Stimulated activated CD4-positive, alpha-beta T cell treated with anti-CD3 and anti-CD28 coated beads, Interleukin-12 subunit alpha, Interleukin-12 subunit beta, amount 100 ng/mL, for 4 hours (primary cell): ENCODE data around the gene PCAT7.
"Not testable (repeated sequence)": the region's sequence is repeated elsewhere in the genome, so short reads cannot be mapped to it uniquely, and the experiment has no call there.

Source experiments
- DNase-seq: peaks from one replicate; pipeline ENCODE4 v3.0.0-alpha.2; 2020

The PCAT7 gene

DNA sequence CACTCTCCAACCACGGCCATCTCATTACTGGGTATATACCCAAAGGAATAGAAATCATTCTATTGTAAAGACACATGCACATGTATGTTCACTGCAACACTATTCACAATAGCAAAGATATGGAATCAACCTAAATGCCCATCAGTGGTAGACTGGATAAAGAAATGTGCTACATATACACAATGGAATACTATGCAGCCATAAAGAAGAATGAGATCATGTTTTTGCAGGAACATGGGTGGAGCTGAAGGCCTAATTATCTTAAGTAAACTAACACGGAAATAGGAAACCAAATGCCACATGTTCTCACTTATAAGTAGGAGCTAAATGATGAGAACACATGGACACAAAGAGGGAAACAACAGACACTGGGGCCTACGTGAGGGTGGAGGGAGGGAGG, 9.4 kb downstream of the PCAT7 start:
- not testable (repeated sequence) for DNase-seq

DNA sequence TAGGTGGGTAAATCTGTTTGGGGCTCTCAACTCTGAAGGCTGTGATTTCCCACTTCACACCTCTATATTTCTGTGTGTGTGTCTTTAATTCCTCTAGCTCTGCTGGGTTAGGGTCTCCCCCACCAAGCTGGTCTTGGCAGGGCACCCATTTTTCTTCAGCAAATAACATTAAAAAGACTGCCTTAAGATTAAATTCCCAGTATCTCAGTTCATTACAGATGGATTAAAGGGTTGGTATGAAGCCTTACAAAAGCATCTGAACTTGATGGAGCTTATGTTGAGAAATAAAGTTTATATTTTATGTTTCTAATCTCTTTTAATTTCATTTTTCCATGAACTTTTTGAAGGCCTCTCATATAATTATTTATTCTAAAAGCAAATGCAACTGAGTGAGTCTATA, 11.7 kb downstream of the PCAT7 start:
- DNase-seq: no peak

DNA sequence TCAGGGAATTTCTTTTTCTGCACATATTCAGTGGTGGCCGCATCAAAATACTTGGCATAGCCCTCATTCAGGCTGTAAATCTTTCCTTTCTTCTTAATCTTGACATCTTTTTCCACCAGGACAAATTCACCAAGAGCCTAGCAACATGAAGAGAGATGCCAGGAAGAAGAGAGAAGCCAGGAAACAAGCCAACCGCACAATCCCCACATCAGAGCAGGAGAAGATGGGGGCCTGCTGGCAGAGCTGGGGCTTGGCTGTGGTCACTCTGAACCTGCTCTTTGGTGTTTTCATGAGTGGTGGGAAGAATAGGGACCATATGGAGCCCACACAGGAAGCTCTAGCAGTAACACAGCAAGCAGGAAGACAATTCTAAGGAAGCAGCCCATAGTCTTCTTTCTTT, 12.4 kb downstream of the PCAT7 start:
- DNase-seq: no peak

DNA sequence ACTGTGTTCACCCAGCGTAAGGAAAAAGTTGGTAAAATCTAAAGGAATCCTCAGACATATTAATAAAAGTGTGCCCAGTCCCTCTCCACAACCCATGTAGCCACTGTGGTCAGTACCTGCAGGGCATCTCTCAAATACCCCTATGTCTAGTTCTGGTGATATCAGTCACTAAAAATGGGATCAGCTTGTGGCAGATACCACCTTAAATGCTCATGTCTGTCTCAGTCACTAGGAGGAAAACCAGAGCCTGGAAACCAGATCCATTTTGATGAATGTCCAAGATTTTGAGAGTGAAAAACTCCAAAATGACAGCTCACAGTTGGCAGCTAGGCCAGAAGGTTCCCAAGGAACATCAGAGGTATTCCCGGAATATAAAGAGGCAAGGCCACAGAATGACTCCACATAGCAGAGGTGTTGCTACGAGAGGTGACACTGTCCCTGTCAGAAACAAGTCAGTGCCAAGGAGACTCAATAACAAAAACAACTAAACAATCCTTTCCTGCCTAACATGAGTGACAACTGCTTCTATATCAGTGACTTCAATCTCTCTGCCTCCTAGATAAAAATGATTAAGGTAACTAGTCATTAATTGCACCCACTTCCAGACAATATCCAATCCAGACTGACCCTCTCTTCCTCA, 13.5 kb downstream of the PCAT7 start:
- no peak for DNase-seq

DNA sequence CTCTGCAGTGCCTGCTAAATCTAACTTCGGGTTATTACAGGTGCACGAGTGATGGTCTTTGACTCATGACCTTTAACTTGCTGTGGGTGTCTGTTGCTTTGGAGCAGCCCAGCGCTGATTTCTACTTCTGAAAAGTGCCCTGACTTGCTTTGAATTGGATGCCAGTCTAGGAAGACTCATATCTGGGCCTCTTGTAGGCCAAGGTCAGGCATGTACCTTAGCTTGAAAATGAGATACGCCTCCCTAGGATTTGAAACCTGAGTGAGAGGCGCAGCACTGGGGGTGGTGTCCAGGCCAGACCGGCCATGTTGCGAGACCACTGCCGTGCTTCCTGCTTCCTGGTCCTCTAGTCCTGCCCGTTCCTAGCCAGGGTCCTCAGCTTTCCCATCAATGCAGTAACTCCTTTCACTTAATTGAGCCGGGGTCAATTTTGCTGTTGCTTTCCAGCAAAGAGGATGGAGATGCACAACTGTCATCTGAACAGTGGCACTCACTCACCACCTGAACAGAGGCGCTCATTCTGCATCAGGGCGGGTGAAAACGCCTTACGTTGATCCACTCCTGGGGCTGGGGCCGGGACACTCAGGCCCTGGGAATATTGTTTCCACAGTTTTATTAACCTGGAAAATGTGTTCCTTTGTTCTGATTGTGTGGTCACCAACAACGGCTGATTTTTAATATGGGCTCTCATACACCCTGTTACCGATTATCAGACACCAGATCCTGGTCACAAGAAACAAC, 14.3 kb downstream of the PCAT7 start:
- no peak for DNase-seq

DNA sequence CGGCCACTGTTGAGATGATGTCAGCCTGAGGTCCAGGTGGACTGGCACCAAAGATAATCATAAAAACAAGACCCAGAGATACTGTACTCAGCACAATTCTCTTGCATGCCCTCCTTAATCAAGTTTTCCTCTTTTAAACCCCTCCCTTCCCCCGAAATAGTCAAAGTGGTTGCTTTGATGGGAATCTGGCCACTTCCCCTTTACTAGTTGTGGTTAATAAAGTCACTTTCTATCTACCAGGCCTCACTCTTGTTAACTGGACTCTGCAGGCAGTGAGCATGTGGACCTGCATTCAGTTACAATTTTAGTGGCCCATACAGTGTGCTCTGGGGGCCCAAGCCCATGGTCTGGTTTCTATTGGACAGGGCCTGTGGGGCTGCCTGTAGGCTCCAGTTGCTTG, 21.2 kb downstream of the PCAT7 start:
- no peak for DNase-seq

DNA sequence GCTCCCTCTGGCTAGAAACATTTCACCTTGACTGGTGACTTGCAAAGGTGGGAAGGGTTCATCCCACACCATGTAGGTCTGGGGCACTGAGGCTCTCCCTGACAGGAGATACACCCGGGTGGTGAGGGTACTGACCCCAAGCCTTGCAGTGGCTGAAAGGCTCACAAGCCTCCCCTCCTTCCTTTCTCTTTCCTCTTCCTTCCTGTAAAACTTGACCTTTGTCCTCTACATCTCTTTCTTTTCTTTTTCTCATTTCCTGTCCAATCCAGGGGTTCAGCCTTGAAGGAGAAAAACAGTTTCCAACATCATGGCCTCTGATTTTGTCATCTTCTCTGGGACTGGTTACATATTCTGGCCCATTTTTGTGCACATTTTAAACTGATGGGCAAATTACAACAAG, 22.2 kb downstream of the PCAT7 start:
- DNase-seq: no peak

DNA sequence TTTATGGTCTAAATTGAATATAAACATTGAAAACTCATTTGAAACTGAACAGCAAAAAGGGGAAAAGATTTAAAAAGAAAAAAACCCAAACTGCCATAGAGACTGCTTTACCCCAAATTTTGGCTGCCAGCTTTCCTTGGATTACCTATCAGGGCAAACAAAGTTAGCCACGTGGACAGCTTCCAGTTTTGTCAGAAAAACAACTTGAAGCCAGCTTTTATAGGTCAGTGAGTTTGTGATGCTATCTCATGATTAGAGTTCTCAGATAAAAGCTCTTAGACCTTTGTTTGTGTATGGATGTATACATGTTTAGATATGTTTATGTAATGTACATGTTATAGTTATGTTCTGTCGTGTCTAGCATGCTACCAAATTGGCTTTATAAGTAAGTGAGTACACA, 22.7 kb downstream of the PCAT7 start:
- DNase-seq: no peak

DNA sequence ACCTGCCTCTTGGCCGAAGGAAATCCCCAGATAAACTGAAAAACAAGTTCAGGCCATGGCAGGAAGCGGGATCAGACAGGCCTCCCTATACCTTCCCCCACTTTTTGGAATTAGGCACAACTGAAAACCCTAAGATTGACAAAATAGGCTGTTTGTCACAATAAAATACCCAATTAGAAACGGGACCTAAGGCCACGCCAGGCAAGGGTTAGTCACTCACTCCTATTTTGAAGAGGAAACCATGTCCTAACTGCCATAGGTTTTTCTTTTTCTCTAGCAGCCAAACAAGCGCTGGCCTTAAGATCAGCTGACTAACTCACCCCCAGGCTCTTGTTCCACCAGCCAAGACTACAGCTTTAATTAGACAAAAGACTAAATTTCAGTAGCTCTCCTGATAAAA, 26.8 kb downstream of the PCAT7 start:
- DNase-seq: no peak

DNA sequence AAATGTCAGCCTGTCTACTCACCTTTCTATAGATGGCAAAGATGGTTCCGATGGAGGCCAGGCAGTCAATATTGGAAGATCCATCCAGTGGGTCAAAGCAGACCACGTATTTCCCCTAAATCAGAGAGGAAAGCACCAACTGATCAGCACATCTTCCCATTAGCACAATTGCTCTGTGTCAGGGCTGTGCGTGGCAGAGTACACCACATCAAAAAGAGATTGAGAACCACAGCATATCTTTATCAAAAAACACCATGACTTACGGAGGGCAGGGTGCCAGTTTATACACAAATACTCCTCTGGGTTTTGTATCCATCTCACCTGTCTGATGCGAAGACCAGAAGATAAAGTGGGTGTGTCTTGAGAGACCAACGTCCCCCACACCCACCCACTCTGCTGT, 29.7 kb downstream of the PCAT7 start:
- DNase-seq: no peak

DNA sequence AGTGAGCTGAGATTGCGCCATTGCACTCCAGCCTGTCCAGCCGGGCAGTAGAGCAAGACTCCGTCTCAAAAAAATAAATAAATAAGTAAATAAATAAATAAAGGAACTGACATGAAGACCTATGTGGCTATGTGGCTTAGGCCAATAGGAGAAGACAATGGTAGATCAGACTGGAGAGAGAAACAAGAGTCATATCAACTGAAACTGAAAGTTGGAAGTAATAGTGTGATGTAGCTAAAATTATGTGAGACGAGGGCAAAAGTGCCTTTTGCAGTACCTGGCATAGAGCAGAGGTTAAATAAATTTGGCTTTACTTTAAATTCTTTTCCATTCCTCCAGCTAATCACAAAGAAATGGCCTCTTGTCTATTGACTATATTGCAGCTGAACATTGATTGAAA, 31.4 kb downstream of the PCAT7 start:
- DNase-seq: no peak

DNA sequence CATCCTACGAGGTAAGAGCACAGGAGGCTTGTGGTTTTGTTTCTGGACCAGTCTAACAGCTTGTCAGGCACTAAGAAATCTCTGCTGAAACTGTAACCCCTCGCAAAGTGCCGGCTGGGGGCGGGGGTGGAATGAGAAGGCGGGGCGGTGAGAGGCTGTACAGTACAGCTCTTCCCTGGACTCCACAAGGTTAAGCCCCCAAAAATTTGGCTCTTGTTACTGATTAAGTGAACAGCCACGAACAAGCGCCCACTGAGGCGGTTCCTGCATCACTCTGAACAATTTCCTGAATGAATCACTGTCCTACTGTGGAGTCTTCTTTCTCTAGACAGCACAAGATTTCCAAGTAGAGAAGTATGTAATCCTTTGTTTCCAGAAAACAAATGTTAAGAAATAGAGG, 31.9 kb downstream of the PCAT7 start:
- DNase-seq: no peak

DNA sequence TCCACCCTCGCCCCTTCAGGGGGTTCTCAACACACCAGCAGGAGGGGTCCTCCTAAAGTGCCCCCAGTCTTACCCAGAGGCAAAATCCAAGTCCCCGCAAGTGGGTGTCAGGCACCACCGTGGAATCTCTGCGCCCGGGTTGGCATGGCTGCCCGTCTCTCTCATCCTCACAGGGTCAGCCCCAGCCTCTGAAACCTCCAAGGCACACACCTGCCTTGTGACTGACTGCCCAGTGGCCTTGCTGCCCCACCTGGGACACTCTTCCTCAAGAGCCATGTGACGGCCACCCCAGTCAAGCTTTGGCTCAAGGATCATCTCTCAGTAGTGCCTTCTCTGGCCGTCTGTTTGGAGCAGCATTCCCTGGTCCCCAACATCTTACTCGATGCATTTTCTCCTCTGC, 33.8 kb downstream of the PCAT7 start:
- DNase-seq: no peak

DNA sequence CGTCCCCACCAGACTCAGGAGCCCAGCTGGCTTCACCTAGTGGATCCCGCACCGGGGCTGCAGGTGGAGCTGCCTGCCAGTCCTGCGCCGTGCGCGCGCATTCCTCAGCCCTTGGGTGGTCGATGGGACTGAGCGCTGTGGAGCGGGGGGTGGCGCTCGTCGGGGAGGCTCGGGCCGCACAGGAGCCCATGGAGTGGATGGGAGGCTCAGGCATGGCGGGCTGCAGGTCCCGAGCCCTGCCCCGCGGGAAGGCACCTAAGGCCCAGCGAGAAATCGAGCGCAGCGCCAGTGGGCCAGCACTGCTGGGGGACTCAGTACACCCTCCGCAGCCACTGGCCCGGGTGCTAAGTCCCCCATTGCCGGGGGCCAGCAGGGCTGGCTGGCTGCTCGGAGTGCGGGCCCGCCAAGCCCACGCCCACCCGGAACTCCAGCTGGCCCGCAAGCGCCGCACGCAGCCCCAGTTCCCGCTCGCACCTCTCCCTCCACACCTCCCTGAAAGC, 36.2 kb downstream of the PCAT7 start:
- not testable (repeated sequence) for DNase-seq

DNA sequence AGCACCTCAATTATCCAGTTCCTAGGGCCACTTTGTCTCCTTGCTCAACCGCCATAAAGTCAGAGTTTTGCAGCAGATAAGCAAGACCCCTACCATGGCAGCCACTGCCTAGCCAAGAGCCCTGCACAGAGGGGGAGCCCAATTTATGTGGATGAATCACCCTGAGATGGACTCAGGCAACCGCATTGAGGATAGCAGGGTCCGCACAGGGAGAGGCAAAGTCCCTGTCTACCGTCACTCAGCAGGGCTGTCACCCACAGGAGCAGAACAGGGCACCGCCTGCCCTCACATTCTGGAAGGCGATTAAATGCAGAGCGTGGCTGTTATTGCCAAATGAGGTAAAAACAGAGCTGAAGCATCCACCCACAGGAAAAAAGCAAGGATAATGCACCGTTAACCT, 37.0 kb downstream of the PCAT7 start:
- DNase-seq: no peak

DNA sequence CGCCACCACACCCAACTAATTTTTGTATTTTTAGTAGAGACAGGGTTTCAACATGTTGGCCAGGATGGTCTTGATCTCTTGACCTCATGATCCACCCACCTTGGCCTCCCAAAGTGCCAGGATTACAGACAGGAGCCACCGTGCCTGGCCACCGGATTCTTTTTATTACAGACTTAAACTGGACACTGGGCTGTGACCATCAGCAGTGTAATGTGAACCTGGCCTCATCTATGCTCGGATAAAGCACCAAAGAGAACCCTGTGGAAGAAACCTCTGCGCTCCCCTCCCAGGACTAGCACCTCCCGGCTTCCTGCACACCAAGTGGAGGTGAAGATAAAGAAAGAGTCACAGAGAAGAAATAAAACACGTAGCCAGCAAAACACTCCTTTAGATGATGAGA, 37.8 kb downstream of the PCAT7 start:
- DNase-seq: not testable (repeated sequence)

DNA sequence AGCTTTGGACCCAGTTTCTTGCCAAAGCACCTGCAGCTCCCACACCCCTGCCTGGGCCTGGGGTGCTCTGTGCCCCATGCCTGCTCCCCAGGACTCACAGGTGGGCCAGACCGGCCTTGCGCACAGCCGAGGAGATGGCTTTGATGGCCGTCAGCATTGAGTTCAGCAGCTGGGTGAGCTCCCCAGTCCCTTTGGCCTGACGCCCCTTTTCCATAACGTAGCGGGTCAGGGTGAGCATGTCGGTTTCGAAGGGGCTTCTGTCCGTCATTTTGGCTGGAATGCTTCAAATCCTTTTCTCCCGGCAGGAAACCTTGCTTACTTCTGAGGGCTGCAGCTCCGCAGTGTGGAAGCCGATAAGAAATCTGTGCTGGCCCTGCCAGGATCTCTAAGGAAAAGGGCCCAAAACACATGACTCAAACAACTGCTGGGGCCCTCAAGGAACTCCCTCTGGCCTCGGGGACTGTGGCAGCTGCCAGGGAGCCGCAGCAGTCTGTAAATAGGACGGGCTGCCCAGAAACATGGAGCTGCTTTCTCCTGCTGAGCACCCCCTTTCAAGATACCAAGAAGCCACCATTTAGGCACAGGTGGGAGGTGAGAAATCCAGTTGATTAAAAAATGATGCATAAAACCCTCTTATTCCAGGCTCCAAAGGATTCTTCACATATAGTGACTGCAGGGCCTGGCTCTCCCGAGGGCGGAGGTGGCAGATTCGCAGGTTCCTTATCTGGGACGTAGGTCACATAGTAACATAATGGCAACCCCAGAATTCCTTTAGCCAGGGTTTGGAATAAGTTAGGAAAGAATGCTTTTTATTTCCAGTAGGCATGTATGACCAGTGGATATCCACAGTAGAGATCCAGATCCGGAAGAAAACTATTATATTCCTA, 38.8 kb downstream of the PCAT7 start, which contains the start of gene FBP2:
TSS of gene FBP2 (minus strand) at position 366 of the 887 bp plus-strand sequence. CDS start at position 268, 98 bp downstream.
- no peak for DNase-seq

DNA sequence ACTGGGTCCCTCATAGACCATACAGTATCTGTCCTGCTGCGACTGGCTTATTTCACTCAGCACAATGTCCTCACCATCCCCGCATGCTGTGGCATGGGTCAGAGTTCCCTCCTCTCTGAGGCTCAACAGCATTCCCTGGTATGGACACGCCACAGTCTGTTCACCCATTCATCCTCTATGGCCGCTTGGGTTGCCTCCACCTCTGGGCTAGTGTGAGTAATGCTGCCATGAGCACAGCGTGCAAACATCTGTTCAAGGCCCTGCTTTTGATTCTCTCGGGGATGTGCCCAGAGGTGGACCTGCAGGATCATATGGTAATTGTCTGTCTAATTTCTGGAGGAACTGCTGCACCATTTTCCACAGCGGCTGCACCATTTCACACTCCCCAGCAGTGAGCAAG, 44.2 kb downstream of the PCAT7 start:
- DNase-seq: no peak

DNA sequence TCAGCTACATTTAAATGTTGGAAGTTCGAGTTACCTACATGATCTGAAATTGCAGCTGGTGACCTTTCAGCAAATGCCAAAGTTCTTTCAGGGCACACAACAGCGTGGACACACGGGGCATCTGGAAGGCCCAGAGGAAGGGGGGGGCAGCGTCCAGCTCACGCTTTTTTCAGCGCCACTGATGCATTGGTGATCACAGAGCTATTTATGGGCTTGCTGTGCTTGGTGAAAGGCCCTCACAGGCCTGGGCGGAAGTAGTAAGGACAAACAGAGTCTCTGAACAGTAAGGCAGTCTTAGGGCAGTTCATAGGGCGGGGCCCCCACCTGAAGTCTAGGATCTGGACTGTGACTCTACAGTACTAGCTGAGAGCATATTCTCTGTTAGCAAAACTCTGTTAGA, 45.4 kb downstream of the PCAT7 start:
- no peak for DNase-seq

DNA sequence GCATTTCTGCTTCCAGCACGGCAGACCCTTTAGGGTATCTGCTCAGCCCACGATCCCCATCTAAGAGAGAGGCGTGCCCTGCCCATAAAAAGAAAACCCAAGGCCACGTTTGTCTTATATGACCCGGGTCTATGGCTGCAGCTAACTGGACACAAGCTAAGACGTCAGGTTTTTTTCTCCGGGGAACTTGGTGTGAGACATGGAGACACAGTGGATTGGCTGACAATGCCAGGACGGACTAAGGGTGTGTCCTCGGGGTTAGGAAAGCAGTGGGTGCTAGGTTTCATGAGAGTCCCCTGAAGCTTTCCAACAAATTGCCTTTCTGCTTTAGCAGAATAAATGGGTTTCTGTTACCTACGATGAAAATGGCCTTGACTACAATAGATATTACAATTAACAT, 45.8 kb downstream of the PCAT7 start:
- DNase-seq: no peak

DNA sequence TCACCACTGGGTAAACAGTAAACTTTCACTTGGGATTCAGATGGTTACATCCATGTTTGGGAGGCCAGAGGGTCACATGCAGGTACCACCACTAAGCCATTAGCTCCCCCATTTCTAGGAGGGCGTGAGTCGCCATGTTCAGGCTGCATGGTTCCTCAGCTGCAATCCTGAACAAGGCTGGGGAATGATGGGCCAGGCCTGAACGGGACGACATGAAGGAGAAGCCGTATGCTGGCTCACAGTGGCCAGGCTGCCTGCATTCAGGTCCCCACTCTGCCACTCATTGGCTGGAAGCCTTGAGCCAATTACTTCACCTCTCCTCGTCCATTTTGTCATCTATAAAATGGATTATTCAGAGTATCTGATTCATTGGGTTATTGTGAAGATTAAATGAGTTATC, 47.8 kb downstream of the PCAT7 start:
- DNase-seq: no peak

DNA sequence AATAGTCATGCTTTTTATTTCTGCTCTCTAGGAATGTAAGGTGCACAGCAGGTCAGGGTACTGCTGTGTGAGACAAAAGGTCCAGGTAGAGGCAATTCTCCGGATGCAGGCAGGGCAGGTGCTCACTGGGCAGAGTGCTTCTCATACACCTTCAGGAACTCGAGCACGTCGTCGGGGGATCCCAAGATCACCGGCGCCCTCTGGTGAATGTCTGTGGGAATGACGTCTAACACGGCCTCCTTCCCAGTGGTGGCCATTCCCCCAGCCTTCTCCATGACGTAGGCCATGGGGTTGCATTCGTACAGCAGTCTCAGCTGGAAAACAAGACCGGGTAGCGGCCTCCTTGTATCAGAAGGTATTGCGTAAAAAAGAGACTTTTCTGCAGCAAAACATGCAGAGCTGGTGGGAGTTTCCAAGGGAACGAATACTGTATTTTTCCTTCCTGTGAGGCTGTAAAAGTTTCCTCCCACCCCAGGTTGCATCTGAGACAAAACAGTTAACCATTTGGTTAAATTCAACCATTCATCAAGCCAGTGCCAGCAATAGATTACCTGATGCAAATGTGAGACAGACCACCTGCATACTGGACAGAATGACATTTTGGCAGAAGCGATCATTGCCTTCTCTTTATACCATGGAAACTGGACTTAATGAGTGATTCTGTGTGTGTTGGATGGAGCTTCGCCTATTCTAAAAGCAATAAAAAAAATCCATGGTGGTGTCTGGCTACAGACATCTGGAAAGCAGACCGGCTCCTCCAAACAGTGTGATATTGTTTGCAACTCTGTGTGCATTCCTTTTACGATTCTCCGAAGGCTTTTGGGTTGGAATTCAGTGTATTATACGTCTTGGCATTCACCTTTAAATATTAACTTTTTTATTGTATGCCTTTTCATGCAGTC, 48.6 kb downstream of the PCAT7 start:
- DNase-seq: peak; percentile 60
